Stimulated activated naive CD8-positive, alpha-beta T cell treated with anti-CD3 and anti-CD28 coated beads, Interleukin-15, amount 100 ng/mL, for 72 hours (primary cell): ENCODE data around the gene TIGD4.

Experiments used
- ATAC-seq: fragments of 150-1000 bp; cut with Tn5 transposase; 2 replicates; pipeline ENCODE4 v1.10.0; 2021; ENCODE audit warnings: mild to moderate bottlenecking, moderate library complexity
- DNase-seq, 2 donors: peaks; one replicate each; pipeline ENCODE4 v3.0.0; 2021 to 2022
- H3K27ac Mint-ChIP-seq, 2 donors: one replicate each; pipeline ENCODE4 v1.8.0; 2022; ENCODE audit warnings: mild to moderate bottlenecking in 2 of 2, mixed read lengths in 2 of 2, moderate library complexity in 2 of 2
- H3K27me3 Mint-ChIP-seq: one replicate; pipeline ENCODE4 v1.8.0; 2022; ENCODE audit warnings: mixed read lengths
- H3K4me1 Mint-ChIP-seq: one replicate; pipeline ENCODE4 v1.8.0; 2022; ENCODE audit warnings: mild to moderate bottlenecking, mixed read lengths
- H3K4me3 Mint-ChIP-seq, 2 donors: one replicate each; pipeline ENCODE4 v1.8.0; 2022; ENCODE audit warnings: mild to moderate bottlenecking in 2 of 2, mixed read lengths in 2 of 2, moderate library complexity in 1 of 2
- H3K9me3 Mint-ChIP-seq, 2 donors: one replicate each; pipeline ENCODE4 v1.8.0; 2022; ENCODE audit warnings: mixed read lengths in 2 of 2

TIGD4 gene

DNA sequence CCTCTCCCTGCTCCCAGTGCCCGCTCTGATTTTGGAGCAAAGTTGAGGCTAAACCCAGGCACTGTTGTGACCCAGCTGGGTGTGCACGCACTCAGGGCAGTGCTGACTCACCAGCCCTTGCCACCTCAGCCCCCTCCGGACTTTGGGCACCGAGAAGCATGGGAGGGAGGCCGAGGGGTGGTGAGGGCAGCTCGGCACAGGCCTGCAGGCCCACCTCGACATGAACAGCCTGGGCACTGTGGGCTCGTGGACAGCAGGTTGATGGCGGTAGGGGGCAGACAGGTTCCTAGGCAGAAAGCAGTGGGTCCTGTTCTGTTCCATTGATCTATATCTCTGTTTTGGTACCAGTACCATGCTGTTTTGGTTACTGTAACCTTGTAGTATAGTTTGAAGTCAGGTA, 30.9 kb downstream of the TIGD4 start:
- Mint-ChIP-seq H3K9me3 (no peaks in the 10 kb centered on the region), H3K27me3 (no peaks in the 10 kb centered on the region), H3K27ac (no peak overlapping the region), H3K4me3 (no peak overlapping the region), H3K4me1 (no peaks in the 10 kb centered on the region)
- no peak for ATAC-seq
- no peak for DNase-seq

DNA sequence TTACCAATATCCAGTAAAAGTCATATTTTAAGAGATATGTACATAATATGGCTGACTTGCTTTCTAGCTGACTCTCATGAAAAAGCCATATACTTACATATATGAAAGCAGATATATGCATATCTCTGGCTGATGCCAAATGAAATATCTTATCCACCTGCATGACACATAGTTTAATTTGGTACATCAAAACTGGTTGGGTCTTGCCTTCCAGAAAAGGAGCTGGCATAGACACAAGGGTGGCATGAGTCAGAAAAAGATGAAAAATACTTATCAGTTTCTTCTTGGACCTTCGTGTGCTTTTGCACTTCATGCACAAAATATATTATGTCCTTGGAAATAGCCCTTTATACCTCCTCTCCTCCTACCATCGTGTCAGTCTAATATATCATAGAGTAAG, 32.1 kb downstream of the TIGD4 start:
- Mint-ChIP-seq H3K27ac (no peak overlapping the region), H3K9me3 (no peaks in the 10 kb centered on the region), H3K27me3 (no peaks in the 10 kb centered on the region), H3K4me1 (no peaks in the 10 kb centered on the region), H3K4me3 (no peak overlapping the region)
- DNase-seq = no peak
- ATAC-seq = no peak

DNA sequence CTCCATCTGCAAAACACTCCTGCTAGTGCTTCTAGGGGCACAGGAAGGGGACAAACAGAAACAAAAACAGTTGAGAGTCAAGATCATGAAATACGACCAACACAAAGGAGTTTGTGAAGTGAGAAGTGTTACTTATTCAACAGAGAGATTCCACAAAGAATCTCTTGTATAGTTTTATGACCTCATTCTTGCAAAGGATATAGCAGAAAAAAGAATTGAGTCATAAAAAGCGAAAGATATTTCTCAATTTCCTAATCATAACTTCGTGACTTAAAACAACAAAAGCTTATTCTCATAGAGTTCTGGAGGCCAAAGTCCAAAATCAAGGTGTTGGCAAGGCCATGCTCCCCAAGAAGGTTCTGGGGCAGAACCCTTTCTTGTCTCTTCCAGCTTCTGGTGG, 40.7 kb downstream of the TIGD4 start:
- Mint-ChIP-seq H3K27me3 (peaks cover 7% of the 10 kb centered on the region), H3K4me1 (no peaks in the 10 kb centered on the region), H3K4me3 (no peak overlapping the region), H3K9me3 (no peaks in the 10 kb centered on the region), H3K27ac (peak overlapping the region in 1 of 2 donors; percentile 8)
- no peak for ATAC-seq
- DNase-seq = no peak

DNA sequence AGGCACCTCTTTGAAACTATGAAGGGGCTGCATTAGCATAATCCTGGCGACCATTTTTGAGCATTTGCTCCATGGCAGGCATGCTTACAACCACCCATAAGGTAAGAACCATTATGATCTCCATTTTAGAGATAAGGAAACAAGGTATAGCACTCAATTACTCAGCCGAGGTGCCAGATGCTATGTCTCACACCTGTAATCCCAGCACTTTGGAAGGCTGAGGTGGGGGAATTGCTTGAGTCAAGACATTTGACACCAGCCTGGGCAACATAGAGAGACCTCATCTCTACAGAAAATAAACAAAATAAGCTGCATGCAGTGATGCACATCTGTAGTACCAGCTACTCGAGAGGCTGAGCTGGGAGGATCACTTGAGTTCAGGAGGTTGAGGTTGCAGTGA, 43.6 kb downstream of the TIGD4 start:
- ATAC-seq (no peak), DNase-seq (no peak)
- no peaks in the 10 kb centered on the region for H3K4me1 Mint-ChIP-seq
- H3K9me3 Mint-ChIP-seq = no peaks in the 10 kb centered on the region
- H3K27ac Mint-ChIP-seq = no peak overlapping the region
- H3K27me3 Mint-ChIP-seq = peaks cover 7% of the 10 kb centered on the region
- H3K4me3 Mint-ChIP-seq = no peak overlapping the region

DNA sequence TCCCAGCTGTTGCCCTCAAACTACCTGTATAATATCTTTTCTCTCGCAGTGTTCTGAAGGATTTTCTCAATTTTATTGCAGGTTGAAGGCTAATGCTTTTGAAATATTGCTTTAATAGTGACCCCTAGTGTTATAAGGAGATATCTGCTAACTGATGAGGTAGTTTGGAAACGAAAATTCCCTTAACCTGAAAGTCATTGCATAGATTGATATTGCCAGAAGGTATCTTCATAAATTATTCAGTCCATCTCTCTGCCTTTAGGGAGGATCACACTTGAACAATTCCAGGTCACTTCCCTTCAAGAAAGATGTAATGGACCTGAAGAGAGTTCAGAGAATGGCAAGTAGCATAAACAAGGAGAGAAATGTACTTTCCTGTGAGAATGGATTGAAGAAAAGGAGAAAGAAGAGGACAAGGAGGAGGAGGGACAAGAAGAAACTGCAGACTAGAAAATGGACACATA, 44.1 kb downstream of the TIGD4 start:
- Mint-ChIP-seq H3K9me3 (no peaks in the 10 kb centered on the region), H3K27me3 (peaks cover 7% of the 10 kb centered on the region), H3K4me3 (no peak overlapping the region), H3K4me1 (no peaks in the 10 kb centered on the region), H3K27ac (peak overlapping the region in 1 of 2 donors; percentile 46)
- DNase-seq = no peak
- no peak for ATAC-seq

DNA sequence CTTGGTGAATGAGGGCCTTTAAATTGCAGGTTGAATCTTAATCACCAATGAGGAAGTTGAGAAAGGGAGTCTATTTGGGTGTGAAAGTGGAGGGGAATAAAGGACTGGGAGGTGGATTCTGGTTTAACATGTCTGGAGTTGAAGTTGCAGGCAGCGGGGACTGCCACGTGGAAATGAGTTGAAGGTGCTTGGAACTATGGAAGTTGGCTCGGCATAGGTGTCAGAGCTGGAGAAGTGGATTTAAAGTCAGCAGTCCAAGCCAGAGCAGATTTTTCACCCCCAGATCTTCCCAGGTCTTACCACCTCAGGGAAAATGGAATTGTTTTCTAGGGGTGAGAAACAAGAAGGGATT, 44.9 kb downstream of the TIGD4 start:
- Mint-ChIP-seq H3K4me1 (no peaks in the 10 kb centered on the region), H3K9me3 (no peaks in the 10 kb centered on the region), H3K27me3 (peaks cover 7% of the 10 kb centered on the region), H3K4me3 (no peak overlapping the region), H3K27ac (peak overlapping the region; percentile 1 to 59)
- DNase-seq = no peak
- ATAC-seq = no peak

DNA sequence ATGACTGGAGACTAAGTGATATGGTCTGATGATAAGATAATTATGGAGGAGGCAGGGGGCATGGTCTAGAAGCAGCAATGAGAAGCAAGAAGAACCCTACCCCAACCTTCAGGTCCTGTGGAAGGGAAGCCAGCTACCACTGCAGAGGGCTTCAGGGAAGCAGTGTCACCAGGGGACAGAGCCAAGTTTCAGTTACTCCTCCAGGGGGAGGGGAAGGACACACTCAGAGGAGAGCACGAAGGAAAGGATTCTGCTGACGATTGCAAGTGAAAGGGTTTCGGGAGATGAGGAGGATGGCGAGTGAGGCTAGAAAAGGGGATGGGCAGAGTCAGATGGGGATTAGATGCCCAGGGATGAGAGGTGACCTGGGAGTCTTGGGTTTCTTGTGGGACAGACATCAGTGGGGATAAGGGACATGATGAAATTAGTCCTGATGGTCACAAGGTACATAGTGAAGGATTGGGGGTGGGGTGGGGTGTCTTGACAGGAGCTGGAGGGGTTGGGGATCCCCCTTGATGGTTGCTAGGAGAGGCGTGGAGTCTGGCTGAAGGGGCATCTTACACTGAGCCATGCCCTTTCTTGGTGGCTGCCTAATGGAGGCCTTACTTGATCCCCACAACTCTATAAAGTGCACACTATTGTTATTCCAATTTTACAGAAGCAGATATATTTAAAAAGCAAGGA, 45.4 kb downstream of the TIGD4 start:
- no peaks in the 10 kb centered on the region for H3K4me1 Mint-ChIP-seq
- no peaks in the 10 kb centered on the region for H3K9me3 Mint-ChIP-seq
- H3K4me3 Mint-ChIP-seq = no peak overlapping the region
- peak overlapping the region in 1 of 2 donors; percentile 28 for H3K27ac Mint-ChIP-seq
- DNase-seq (no peak), ATAC-seq (no peak)
- H3K27me3 Mint-ChIP-seq = peaks cover 7% of the 10 kb centered on the region

DNA sequence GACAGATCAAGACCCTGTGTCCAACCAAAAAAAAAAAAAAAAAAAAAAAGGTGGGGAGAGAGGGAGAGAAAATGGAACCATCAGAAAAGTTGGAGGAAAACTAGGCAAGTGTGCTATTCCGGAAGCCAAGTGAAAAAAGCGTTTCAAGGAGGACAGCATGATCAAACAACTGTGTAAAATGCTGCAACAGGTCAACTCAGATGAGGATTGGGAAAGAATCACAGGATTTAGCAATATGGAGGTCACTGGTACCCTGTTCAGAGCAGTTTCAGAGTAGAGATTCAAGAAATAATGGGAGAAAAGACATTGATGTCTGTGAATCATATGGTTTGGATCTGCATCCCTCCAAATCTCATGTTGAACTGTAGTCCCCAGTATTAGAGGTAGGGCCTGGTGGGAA, 47.5 kb downstream of the TIGD4 start:
- ATAC-seq (no peak), DNase-seq (no peak)
- H3K27ac Mint-ChIP-seq = no peak overlapping the region
- no peak overlapping the region for H3K4me3 Mint-ChIP-seq
- H3K9me3 Mint-ChIP-seq = no peaks in the 10 kb centered on the region
- H3K4me1 Mint-ChIP-seq = no peaks in the 10 kb centered on the region
- H3K27me3 Mint-ChIP-seq = peaks cover 13% of the 10 kb centered on the region

DNA sequence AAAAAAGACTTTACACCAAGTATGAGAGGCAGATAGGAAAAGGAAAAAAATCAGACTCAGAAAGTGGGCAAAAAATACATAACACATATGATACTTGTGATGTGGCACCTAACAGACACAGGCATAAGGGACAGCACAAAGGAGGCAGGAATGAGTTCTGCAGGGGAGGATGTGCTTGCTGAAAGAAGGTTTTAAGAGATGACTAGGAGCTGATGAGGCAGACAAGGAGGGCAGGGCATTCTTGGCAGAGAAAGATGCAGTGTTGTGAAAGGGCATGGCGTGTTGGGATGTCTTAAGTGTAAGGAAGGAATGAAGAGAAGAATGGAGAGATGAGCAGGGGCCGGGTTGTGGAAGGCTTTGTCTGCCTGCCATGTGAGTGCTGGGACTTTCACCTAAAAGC, 50.1 kb downstream of the TIGD4 start:
- DNase-seq (no peak), ATAC-seq (no peak)
- H3K9me3 Mint-ChIP-seq = no peaks in the 10 kb centered on the region

DNA sequence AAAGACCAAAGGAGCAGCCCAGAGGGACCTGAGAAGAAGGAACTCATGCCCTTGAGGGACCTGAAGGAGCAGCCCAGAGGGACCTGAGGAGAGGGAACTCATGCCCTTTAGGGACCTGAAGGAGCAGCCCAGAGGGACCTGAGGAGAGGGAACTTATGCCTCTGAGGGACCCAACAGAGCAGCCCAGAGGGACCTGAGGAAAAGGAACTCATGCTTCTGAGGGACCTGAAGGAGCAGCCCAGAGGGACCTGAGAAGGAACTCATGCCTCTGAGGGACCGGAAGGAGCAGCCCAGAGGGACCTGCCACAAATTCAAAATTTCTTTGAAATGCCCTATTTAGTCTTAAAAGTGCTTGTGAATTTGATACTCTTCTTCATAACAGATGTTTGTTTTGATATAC, 51.2 kb downstream of the TIGD4 start:
- peaks cover 6% of the 10 kb centered on the region for H3K27me3 Mint-ChIP-seq
- ATAC-seq (no peak), DNase-seq (no peak)
- no peaks in the 10 kb centered on the region for H3K9me3 Mint-ChIP-seq
- H3K27ac Mint-ChIP-seq = no peak overlapping the region
- no peaks in the 10 kb centered on the region for H3K4me1 Mint-ChIP-seq
- H3K4me3 Mint-ChIP-seq = no peak overlapping the region

More for the DNA sequence above, 50.1 kb downstream of the TIGD4 start:
- H3K4me3 Mint-ChIP-seq = no peak overlapping the region
- H3K4me1 Mint-ChIP-seq = no peaks in the 10 kb centered on the region
- peaks cover 6% of the 10 kb centered on the region for H3K27me3 Mint-ChIP-seq
- no peak overlapping the region for H3K27ac Mint-ChIP-seq

DNA sequence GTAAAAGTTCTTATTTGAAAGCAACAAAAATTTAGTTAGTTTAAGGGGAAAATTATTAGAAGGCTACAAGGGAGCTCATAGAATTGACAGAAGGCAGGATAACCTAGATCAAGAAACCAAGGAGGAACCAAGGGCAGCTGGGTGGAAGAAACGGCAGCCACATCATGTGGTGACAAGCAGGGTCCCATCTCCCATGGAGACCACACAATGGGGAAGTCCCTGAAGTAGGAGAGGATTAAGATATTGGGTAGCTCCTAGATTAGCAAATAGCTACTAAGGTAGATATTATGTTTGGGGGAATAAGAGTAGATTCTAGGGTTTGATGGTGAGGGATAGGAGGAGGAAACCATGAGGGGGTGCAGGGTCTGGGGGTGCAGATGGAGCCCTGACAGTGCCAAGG, 51.7 kb downstream of the TIGD4 start:
- no peaks in the 10 kb centered on the region for H3K9me3 Mint-ChIP-seq
- no peaks in the 10 kb centered on the region for H3K4me1 Mint-ChIP-seq
- H3K27me3 Mint-ChIP-seq = peaks cover 6% of the 10 kb centered on the region
- no peak overlapping the region for H3K4me3 Mint-ChIP-seq
- no peak for DNase-seq
- ATAC-seq = no peak
- no peak overlapping the region for H3K27ac Mint-ChIP-seq

DNA sequence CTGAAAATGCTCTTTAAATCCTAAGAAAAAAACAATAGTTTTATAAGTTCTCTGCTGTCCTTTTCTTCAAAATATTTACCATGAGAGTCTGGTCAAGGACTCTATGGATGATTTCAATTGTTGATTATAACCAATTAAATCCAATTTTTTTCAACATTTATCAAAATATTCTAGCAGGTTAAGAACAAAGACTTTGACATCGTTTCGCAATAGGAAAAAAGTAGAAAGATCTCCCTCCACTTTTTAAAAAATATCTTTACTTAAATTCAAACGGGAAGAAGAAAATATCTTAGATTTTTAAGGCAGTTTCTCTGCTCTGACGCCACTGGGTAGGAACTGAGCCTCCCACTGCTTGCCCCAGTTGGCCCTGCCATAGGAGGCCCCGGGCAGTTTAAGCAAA, 55.0 kb downstream of the TIGD4 start:
- no peaks in the 10 kb centered on the region for H3K4me1 Mint-ChIP-seq
- peaks cover 6% of the 10 kb centered on the region for H3K27me3 Mint-ChIP-seq
- no peak overlapping the region for H3K4me3 Mint-ChIP-seq
- no peaks in the 10 kb centered on the region for H3K9me3 Mint-ChIP-seq
- DNase-seq = no peak
- no peak for ATAC-seq
- H3K27ac Mint-ChIP-seq = no peak overlapping the region

DNA sequence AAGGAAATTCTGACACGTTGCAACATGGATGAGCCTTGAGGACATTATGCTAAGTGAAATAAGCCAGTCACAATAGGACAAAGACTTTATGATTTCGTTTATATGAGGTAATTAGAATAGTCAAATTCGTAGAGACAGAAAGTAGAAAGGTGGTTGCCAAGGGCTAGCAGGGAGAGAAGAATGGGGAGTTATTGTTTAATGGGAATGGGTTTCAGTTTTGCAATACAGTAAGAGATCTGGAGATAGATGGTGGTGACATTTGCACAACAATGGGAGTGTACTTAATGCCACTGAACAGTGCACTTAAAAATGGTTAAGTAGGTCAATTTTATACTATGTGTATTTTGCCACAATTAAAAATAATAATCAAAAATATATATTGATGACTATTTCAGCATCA, 56.3 kb downstream of the TIGD4 start:
- H3K4me1 Mint-ChIP-seq = no peaks in the 10 kb centered on the region
- H3K27me3 Mint-ChIP-seq = peaks cover 6% of the 10 kb centered on the region
- no peaks in the 10 kb centered on the region for H3K9me3 Mint-ChIP-seq
- DNase-seq (no peak), ATAC-seq (no peak)
- no peak overlapping the region for H3K27ac Mint-ChIP-seq
- no peak overlapping the region for H3K4me3 Mint-ChIP-seq

DNA sequence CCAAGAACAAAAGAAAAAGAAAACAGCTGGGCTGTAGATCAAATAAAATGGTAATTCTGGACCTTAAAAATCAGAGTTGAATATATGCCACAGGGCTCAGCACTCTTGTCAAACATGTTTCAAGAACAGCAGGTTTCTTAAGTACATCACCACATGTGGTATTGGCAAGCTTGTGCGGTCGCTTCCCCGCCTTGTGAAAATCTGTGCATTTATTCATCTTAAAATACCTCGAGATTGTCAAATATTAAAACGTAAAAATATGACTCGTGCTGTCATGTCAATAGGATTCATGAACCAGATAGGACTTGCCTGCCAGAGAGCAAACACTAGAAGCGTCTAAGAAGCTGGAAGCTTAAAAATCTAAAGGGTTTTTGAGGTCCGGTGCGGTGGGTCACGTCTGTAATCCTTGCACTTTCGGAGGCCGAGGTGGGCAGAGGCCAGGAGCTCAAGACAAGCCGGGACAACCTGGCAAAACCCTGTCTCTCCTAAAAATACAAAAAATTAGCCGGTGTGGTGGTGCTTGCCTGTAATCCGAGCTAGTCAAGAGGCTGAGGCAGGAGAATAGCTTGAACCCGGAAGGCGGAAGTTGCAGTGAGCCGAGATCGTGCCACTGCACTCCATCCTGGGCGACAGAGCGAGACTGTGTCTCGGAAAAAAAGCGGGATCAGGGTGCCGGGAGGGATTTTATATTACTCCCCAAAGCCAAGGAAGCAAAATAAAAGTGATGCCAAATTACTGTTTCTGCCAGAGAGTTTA, 59.6 kb downstream of the TIGD4 start:
- H3K4me3 Mint-ChIP-seq = no peak overlapping the region
- no peak overlapping the region for H3K27ac Mint-ChIP-seq
- no peaks in the 10 kb centered on the region for H3K27me3 Mint-ChIP-seq
- H3K4me1 Mint-ChIP-seq = no peaks in the 10 kb centered on the region
- DNase-seq (no peak), ATAC-seq (no peak)
- peaks cover 9 to 14% of the 10 kb centered on the region in 2 donors for H3K9me3 Mint-ChIP-seq
